Brain microvascular endothelial cell (primary cell): Measurements from ENCODE around the gene PGM2.

Source experiments
- DNase-seq: peaks from one replicate; pipeline ENCODE4 v3.0.0-alpha.2; 2020
- H3K27ac ChIP-seq: fragments of 250-450 bp; sonication (Bioruptor Pico); 2 replicates; pipeline ENCODE4 v1.5.1; 2020; ENCODE audit warnings: mild to moderate bottlenecking, moderate library complexity
- H3K27me3 ChIP-seq: fragments of 250-450 bp; sonication (Bioruptor Pico); replicated peaks from 2 replicates; pipeline ENCODE4 v1.5.1; 2020; ENCODE audit warnings: mild to moderate bottlenecking
- H3K36me3 ChIP-seq: fragments of 250-450 bp; sonication (Bioruptor Pico); replicated peaks from 2 replicates; pipeline ENCODE4 v1.5.1; 2020; ENCODE audit warnings: mild to moderate bottlenecking
- H3K4me3 ChIP-seq: 2 replicates; pipeline ENCODE4 v1.5.1; 2011; ENCODE audit warnings: low read depth, mild to moderate bottlenecking, control low read depth, low read length, moderate library complexity
- in situ Hi-C: cut with HindIII; loops from 2 replicates; pipeline ENCODE4 v1.10.0; 2017; ENCODE audit warnings: low sequenced_read_pairs, low pct_ligation_motif_present
- TF ChIP-seq, protein P1 (sequence below): IDR thresholded peaks from 2 replicates; pipeline ENCODE4 v1.5.1; 2011; ENCODE audit warnings: low read depth, mild to moderate bottlenecking, moderate library complexity, low read length, control low read depth, inconsistent platforms; ENCODE audit errors: missing control alignments

PGM2 gene

DNA sequence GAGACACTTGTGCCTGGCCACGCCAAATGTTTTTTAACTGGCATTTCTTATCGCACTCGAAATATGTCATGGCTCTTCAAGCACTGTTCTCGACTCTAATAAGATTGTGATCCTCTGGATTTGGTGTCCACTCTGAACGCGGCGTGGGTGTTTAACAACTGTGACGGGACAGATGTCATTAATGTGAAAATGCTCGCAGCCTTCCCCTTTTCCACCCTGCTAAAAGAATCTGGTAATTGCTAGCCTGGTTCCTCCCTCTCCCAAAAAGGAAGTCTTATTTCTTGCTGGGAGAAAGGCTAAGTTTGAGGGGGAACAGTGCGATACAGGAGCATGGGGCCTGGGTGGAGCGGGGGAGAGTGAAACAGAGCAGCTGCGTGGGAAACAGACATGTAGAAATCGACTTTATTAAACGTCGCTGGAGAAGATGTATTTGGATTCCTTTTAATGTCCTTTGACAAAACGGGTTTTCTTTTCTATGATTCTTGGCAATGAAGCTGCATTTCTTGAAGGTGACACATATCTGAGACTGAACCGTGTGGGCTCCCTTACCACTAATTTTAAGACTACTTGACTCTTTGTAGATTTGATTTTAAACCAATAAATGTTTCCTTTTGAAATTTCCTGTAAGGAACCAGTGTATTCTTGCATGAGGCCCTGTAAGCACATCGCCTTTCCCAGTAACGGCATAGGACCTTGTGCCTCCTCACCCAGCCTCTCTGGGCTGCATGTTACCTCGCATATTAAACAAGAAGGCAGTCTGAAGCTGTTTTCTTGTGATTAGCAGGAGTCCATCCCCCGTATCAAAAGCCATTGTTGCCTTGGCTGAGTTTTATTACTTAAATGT, 82.2 kb downstream of the PGM2 start:
- Histone ChIP-seq H3K27ac (peak overlapping the region; percentile 39), H3K36me3 (no peaks in the 10 kb centered on the region), H3K4me3 (no peak overlapping the region), H3K27me3 (no peaks in the 10 kb centered on the region)
- TF ChIP-seq, protein P1, sequence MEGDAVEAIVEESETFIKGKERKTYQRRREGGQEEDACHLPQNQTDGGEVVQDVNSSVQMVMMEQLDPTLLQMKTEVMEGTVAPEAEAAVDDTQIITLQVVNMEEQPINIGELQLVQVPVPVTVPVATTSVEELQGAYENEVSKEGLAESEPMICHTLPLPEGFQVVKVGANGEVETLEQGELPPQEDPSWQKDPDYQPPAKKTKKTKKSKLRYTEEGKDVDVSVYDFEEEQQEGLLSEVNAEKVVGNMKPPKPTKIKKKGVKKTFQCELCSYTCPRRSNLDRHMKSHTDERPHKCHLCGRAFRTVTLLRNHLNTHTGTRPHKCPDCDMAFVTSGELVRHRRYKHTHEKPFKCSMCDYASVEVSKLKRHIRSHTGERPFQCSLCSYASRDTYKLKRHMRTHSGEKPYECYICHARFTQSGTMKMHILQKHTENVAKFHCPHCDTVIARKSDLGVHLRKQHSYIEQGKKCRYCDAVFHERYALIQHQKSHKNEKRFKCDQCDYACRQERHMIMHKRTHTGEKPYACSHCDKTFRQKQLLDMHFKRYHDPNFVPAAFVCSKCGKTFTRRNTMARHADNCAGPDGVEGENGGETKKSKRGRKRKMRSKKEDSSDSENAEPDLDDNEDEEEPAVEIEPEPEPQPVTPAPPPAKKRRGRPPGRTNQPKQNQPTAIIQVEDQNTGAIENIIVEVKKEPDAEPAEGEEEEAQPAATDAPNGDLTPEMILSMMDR = no peak
- peak; percentile 54 for DNase-seq
- in situ Hi-C loops = no loop called here

DNA sequence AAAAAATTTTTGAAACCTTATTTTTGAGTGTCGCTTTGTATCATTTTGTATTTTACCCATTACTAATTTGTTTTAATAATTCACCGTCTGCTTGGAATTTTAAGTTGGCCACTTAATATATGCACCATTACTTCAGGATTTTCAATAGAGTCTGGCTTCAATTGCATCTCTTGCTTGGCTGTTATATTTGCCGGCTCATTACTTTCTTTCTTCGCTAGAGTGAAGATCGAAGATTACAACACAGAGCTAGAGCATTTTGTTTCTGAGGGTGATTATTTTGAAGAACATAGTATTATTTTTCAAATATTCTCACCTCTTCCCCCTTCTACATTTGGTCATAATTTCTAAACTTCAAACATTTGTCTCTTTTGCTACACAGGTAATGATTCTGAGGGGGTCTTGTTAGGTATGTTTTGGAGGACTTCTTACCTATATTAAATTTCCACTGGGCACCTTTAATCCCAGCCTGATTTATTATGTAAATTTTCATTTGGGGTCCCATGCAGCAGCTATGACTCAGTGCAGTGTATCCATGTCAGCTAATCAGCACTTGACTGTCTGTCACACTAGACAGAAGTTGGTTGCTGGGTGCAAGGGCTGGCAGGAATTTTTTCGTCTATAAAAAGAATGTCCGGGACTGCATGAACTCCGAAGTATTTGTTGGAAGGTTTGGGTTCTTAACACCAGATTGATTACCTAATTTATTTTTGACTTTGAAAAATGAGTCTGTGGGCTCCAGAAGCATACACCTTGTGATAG, 83.0 kb downstream of the PGM2 start:
- Histone ChIP-seq H3K4me3 (no peak overlapping the region), H3K36me3 (no peaks in the 10 kb centered on the region), H3K27ac (no peak overlapping the region), H3K27me3 (no peaks in the 10 kb centered on the region)
- TF ChIP-seq, protein P1 = no peak
- in situ Hi-C loops = no loop called here
- DNase-seq = no peak

DNA sequence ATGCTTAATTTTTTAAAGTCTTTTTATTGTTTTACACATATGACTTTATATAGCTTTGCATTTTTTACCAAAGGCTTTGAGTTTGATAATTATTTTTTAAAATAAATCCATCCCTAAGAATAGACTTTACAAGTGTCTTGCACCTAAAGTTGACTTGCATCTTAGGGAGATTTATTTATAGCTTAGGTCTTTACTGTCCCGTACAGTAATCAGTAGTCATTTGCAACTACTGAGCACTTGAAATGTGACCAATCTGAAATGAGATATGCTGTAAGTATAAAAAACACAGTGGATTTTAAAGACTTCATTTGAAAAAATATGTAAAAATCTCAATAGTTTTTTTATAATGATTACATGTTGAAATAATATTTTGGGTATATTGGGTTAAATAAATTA, 83.6 kb downstream of the PGM2 start:
- DNase-seq = no peak

More for the DNA sequence above, 83.6 kb downstream of the PGM2 start:
- Histone ChIP-seq H3K4me3 (no peak overlapping the region), H3K27ac (no peak overlapping the region), H3K27me3 (no peaks in the 10 kb centered on the region), H3K36me3 (no peaks in the 10 kb centered on the region)
- TF ChIP-seq, protein P1 = no peak
- in situ Hi-C loops = no loop called here
